Measurements from ENCODE around the gene ANAPC2. TPM values are rescaled to one million over a fixed set of nuclear protein-coding genes. Genes with fewer than 3 reads are reported as not detected.

Gene ANAPC2
- total RNA-seq, 1 donor from 2014 or later: 18.9 TPM

DNA sequence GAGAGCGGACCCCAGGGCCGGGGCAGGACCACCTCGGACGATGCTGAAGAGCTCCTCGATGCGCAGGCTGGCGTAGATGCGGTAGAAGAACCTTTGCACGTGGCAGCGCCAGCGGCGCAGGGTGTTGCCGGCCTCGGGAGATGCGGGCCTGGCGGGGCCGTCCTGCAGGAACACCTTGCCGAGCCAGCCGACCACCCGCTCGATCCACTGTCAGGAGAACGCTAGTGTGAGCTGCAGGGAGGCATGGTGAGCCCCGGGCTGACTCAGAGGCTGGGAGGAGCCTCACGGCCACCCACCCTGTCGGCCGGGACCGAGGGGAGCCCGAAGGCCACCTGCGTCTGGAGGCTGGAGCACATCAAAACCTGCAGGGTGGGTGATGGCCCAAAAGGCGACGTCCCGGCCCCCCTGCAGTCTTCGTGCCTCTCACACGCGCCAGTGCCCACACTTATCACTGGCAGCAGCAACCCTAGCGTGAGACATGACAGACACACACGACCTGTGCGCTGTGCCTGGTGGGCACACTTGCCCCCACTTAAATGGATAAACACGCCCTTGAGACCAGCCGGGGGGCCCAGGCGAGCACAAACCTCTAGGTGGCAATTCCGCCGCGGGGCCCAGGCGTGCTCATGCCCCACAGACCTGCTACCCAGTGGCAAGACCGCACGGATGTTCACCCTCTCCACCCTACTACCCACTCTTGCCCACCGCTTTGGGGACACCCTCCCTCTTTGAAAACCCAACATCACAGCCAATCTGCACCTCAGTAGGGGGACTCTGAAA lies 3.3 kb downstream of the ANAPC2 start:
- Histone ChIP-seq H3K4me2 (no peak overlapping the region), H3K9ac (no peak overlapping the region), H3K36me3 (no peaks in the 10 kb centered on the region), H3K9me3 (ENCODE audit: low read depth) (no peaks in the 10 kb centered on the region), H3F3A (ENCODE audit: low read depth) (peaks cover 10% of the 10 kb centered on the region), H3K79me2 (ENCODE audit: low read depth) (peaks cover 23% of the 10 kb centered on the region), H3K27ac (no peak overlapping the region), H4K20me1 (ENCODE audit: low read depth) (peaks cover 10% of the 10 kb centered on the region), H2AFZ (replicated peaks) (no peak overlapping the region), H3K27me3 (no peaks in the 10 kb centered on the region), H3K4me3 (no peak overlapping the region), H3K4me1 (peaks cover 5% of the 10 kb centered on the region)
- H3K27ac Mint-ChIP-seq: no peak overlapping the region
- peaks cover 3% of the 10 kb centered on the region for H3K27me3 Mint-ChIP-seq (ENCODE audit: insufficient read depth, low read depth)
- TF ChIP-seq EZH2phosphoT487 (IDR thresholded peaks at IDR 0.05): no peak
- TF ChIP-seq EZH2 (IDR thresholded peaks at IDR 0.05): no peak
- TF ChIP-seq, protein P1, sequence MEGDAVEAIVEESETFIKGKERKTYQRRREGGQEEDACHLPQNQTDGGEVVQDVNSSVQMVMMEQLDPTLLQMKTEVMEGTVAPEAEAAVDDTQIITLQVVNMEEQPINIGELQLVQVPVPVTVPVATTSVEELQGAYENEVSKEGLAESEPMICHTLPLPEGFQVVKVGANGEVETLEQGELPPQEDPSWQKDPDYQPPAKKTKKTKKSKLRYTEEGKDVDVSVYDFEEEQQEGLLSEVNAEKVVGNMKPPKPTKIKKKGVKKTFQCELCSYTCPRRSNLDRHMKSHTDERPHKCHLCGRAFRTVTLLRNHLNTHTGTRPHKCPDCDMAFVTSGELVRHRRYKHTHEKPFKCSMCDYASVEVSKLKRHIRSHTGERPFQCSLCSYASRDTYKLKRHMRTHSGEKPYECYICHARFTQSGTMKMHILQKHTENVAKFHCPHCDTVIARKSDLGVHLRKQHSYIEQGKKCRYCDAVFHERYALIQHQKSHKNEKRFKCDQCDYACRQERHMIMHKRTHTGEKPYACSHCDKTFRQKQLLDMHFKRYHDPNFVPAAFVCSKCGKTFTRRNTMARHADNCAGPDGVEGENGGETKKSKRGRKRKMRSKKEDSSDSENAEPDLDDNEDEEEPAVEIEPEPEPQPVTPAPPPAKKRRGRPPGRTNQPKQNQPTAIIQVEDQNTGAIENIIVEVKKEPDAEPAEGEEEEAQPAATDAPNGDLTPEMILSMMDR (IDR thresholded peaks at IDR 0.05): no peak
- H3K9me3 Mint-ChIP-seq: no peaks in the 10 kb centered on the region
- no peak overlapping the region for H3K4me3 Mint-ChIP-seq
- DNase-seq (ENCODE audit: low spot score): no peak
- peaks cover 3% of the 10 kb centered on the region for H3K36me3 Mint-ChIP-seq
- H3K4me1 Mint-ChIP-seq: peaks cover 21% of the 10 kb centered on the region

DNA sequence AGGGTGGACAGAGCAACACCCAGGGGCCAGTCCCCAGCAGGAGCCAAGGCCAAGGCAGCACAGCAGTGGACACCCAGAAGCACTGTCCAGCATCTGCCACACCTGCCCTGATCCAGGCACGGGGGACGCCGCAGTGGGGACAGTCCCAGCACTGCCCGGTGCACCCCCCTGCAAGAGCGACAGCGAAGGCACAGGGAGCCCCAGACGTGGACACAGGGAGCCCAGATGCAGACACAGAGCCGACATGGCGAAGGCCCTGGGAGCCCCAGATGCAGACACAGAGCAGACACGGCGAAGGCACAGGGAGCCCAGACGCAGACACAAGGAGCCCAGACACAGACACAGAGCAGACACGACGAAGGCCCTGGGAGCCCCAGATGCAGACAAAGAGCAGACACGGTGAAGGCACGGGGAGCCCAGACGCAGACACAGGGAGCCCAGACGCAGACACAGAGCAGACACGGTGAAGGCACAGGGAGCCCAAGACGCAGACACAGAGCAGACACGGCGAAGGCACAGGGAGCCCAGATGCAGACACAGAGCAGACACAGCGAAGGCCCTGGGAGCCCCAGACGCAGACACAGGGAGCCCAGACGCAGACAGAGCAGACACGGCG lies 4.3 kb downstream of the ANAPC2 start:
- Histone ChIP-seq H3K36me3 (no peaks in the 10 kb centered on the region), H2AFZ (replicated peaks) (no peak overlapping the region), H4K20me1 (ENCODE audit: low read depth) (peaks cover 2% of the 10 kb centered on the region), H3K27me3 (no peaks in the 10 kb centered on the region), H3F3A (ENCODE audit: low read depth) (peaks cover 2% of the 10 kb centered on the region), H3K4me2 (no peak overlapping the region), H3K4me1 (peaks cover 5% of the 10 kb centered on the region), H3K27ac (no peak overlapping the region), H3K4me3 (no peak overlapping the region), H3K79me2 (ENCODE audit: low read depth) (peaks cover 23% of the 10 kb centered on the region), H3K9ac (no peak overlapping the region), H3K9me3 (ENCODE audit: low read depth) (no peaks in the 10 kb centered on the region)
- Mint-ChIP-seq H3K27ac (no peak overlapping the region), H3K36me3 (peaks cover 3% of the 10 kb centered on the region), H3K27me3 (ENCODE audit: insufficient read depth, low read depth) (peaks cover 3% of the 10 kb centered on the region), H3K4me1 (peaks cover 16% of the 10 kb centered on the region), H3K4me3 (peak overlapping the region; percentile 29), H3K9me3 (no peaks in the 10 kb centered on the region)
- DNase-seq (ENCODE audit: low spot score): no peak
- TF ChIP-seq, protein P1 (IDR thresholded peaks at IDR 0.05): no peak
- no peak for TF ChIP-seq EZH2 (IDR thresholded peaks at IDR 0.05)
- no peak for TF ChIP-seq EZH2phosphoT487 (IDR thresholded peaks at IDR 0.05)

DNA sequence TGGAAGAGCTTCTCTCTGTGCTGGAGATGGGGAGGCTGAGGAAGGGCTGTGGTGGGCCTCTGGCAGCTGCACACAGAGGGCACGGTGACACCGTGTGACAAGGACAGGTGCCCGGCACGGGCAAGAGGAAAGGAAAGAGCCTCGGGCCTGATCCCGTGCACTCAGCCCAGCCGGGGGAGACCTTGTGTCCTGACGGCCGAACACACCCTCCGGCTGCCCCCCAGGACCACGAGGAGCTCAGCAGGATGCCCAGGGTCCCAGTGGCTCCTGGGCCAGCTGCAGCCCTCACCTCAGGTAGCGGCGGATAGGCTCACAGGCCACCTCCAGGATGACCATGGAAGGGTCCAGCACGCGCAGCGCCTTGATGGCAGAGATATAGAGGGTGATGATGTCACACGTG lies 5.5 kb downstream of the ANAPC2 start:
- H3K27ac ChIP-seq: no peak overlapping the region
- Mint-ChIP-seq H3K9me3 (no peaks in the 10 kb centered on the region), H3K27ac (no peak overlapping the region), H3K36me3 (peaks cover 3% of the 10 kb centered on the region), H3K4me3 (no peak overlapping the region), H3K4me1 (peaks cover 14% of the 10 kb centered on the region), H3K27me3 (ENCODE audit: insufficient read depth, low read depth) (peaks cover 2% of the 10 kb centered on the region)
- peaks cover 18% of the 10 kb centered on the region for H3K79me2 ChIP-seq (ENCODE audit: low read depth)
- no peaks in the 10 kb centered on the region for H3F3A ChIP-seq (ENCODE audit: low read depth)
- H4K20me1 ChIP-seq (ENCODE audit: low read depth): peaks cover 6% of the 10 kb centered on the region
- no peak overlapping the region for H3K4me2 ChIP-seq
- H2AFZ ChIP-seq (replicated peaks): no peak overlapping the region
- no peak for TF ChIP-seq EZH2 (IDR thresholded peaks at IDR 0.05)
- TF ChIP-seq, protein P1 (IDR thresholded peaks at IDR 0.05): no peak
- TF ChIP-seq EZH2phosphoT487 (IDR thresholded peaks at IDR 0.05): no peak
- no peaks in the 10 kb centered on the region for H3K36me3 ChIP-seq
- H3K4me1 ChIP-seq: peaks cover 5% of the 10 kb centered on the region
- H3K9me3 ChIP-seq (ENCODE audit: low read depth): no peaks in the 10 kb centered on the region
- no peak overlapping the region for H3K4me3 ChIP-seq
- DNase-seq (ENCODE audit: low spot score): no peak
- no peaks in the 10 kb centered on the region for H3K27me3 ChIP-seq
- H3K9ac ChIP-seq: no peak overlapping the region
